Measurements from ENCODE around the gene ADISSP. TPM values are rescaled to one million over a fixed set of nuclear protein-coding genes. Genes with fewer than 3 reads are reported as not detected.

The ADISSP gene
- total and polyA plus RNA-seq, 2 of the 13 experiments (the other 11 are each of a cell fraction or from before 2014, with no cell fraction given) = 38.3 to 90.6 TPM

- TF ChIP-seq MNT (IDR thresholded peaks at IDR 0.05) (no peak), SP5 (CRISPR knock-in tag; IDR thresholded peaks at IDR 0.05; ENCODE audit: borderline replicate concordance, low read depth) (peak; percentile 35; the same call in 1 of the 2 replicates), ZNF136 (CRISPR knock-in tag; IDR thresholded peaks at IDR 0.05; ENCODE audit: low read depth) (no peak), CAMTA2 (CRISPR knock-in tag; IDR thresholded peaks at IDR 0.05; ENCODE audit: borderline replicate concordance) (no peak), PBX2 (CRISPR knock-in tag; IDR thresholded peaks at IDR 0.05) (no peak), ZSCAN25 (CRISPR knock-in tag; IDR thresholded peaks at IDR 0.05) (peak; percentile 6; the same call in 1 of the 2 replicates), RAD21 (CRISPR knock-in tag; IDR thresholded peaks at IDR 0.05) (no peak), HOXA5 (CRISPR knock-in tag; IDR thresholded peaks at IDR 0.05) (no peak), AGO2 (optimal IDR thresholded peaks at IDR 0.05; ENCODE audit: low read depth, low read length) (no peak), ZSCAN31 (CRISPR knock-in tag; IDR thresholded peaks at IDR 0.05; ENCODE audit: low read depth) (no peak), PPARG (CRISPR knock-in tag; conservative IDR thresholded peaks at IDR 0.05) (no peak; the same call in 1 of the 2 replicates), PHF21A (CRISPR knock-in tag; IDR thresholded peaks at IDR 0.05) (no peak; the same call in 1 of the 2 replicates), FOXK1 (CRISPR knock-in tag; IDR thresholded peaks at IDR 0.05; ENCODE audit: borderline replicate concordance, low read depth) (no peak), JUN (CRISPR knock-in tag; IDR thresholded peaks at IDR 0.05) (no peak), ZNF225 (CRISPR knock-in tag; IDR thresholded peaks at IDR 0.05) (no peak), PTBP1 (IDR thresholded peaks at IDR 0.05; ENCODE audit: low read depth, low read length, poor library complexity, severe bottlenecking) (no peak), ZBTB44 (CRISPR knock-in tag; IDR thresholded peaks at IDR 0.05) (no peak; the same call in 1 of the 2 replicates), MXD4 (CRISPR knock-in tag; IDR thresholded peaks at IDR 0.05) (no peak), RARA (CRISPR knock-in tag; IDR thresholded peaks at IDR 0.05) (no peak), ZNF780A (CRISPR knock-in tag; IDR thresholded peaks at IDR 0.05) (no peak), KDM5A (IDR thresholded peaks at IDR 0.05; ENCODE audit: borderline replicate concordance, low read length) (no peak), BRCA1 (CRISPR knock-in tag; IDR thresholded peaks at IDR 0.05) (no peak), RAD51 (IDR thresholded peaks at IDR 0.05; ENCODE audit: borderline replicate concordance) (no peak), RBM22 (optimal IDR thresholded peaks at IDR 0.05; ENCODE audit: low read length) (no peak), ZNF7 (CRISPR knock-in tag; IDR thresholded peaks at IDR 0.05) (no peak), GLMP (CRISPR knock-in tag; IDR thresholded peaks at IDR 0.05; ENCODE audit: borderline replicate concordance) (no peak), RFX3 (CRISPR knock-in tag; IDR thresholded peaks at IDR 0.05) (no peak)
These were observed 10.4 kb upstream of the ADISSP start (continued) for GRCh38 chr20:3777716-3778629.

Data from HepG2 (cell line).